GM12874 (cell line): Measurements from ENCODE around the gene ACSL6.

Source experiments
- TF ChIP-seq, protein P1 (sequence below): IDR thresholded peaks from 2 replicates; pipeline ENCODE4 v1.5.1; 2011; ENCODE audit warnings: low read depth, mild to moderate bottlenecking, control low read depth, low read length, moderate library complexity; ENCODE audit not compliant: insufficient read depth

Gene ACSL6

GRCh38 chr5:131906668-131907067 lies 104.8 kb downstream of the ACSL6 start:
- TF ChIP-seq, protein P1, sequence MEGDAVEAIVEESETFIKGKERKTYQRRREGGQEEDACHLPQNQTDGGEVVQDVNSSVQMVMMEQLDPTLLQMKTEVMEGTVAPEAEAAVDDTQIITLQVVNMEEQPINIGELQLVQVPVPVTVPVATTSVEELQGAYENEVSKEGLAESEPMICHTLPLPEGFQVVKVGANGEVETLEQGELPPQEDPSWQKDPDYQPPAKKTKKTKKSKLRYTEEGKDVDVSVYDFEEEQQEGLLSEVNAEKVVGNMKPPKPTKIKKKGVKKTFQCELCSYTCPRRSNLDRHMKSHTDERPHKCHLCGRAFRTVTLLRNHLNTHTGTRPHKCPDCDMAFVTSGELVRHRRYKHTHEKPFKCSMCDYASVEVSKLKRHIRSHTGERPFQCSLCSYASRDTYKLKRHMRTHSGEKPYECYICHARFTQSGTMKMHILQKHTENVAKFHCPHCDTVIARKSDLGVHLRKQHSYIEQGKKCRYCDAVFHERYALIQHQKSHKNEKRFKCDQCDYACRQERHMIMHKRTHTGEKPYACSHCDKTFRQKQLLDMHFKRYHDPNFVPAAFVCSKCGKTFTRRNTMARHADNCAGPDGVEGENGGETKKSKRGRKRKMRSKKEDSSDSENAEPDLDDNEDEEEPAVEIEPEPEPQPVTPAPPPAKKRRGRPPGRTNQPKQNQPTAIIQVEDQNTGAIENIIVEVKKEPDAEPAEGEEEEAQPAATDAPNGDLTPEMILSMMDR: no peak
